Measurements from ENCODE around the gene PTK7.

Gene PTK7

DNA sequence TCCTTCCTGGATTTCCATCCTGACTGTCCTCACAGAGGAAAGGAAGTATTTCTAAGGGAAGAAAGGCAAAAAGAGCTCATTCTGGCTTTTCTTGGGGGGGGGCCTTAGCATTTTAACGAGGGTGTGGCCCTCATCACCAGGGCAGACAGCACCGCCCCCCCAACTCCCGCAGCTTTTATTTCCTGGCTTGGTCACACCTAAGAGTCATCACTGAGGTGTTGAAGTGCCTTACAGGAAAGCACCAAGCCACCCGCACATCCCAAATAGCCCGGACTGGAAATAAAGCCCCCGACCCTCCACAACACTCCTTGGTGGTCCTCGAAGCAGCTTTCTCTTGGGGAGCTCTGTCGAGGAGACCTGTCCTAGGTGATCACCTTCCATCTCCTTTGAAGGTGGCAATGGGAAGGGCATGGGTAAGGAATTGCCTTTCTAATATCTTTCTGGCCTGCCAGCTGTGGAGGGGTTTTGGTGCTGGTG, 1.3 kb downstream of the PTK7 start:
- Histone ChIP-seq H2BK5ac (ENCODE audit: low read depth, low read length, poor library complexity, severe bottlenecking) (no peak overlapping the region), H3K4me3 (ENCODE audit: insufficient read depth in 1 of 2, low read depth in 1 of 2, low read length in 2 of 2) (peak overlapping the region; percentile 89 to 95), H3K9ac (ENCODE audit: low read length) (peak overlapping the region; percentile 91), H2BK15ac (ENCODE audit: low read depth, poor library complexity, severe bottlenecking) (peak overlapping the region; percentile 36), H2AFZ (ENCODE audit: low read depth, low read length) (no peak overlapping the region), H3K79me1 (replicated peaks; ENCODE audit: low read length, poor library complexity, severe bottlenecking) (peaks cover 3% of the 10 kb centered on the region), H3K27ac (ENCODE audit: low read length, poor library complexity, severe bottlenecking) (peak overlapping the region; percentile 85), H3K18ac (ENCODE audit: low read depth in 1 of 2, low read length in 2 of 2) (peak overlapping the region in 1 of 2 experiments; percentile 80), H4K91ac (ENCODE audit: low read length) (no peak overlapping the region), H4K8ac (ENCODE audit: low read length) (peak overlapping the region; percentile 47), H3K9me3 (ENCODE audit: control insufficient read depth, low read length) (no peaks in the 10 kb centered on the region), H2AK5ac (ENCODE audit: low read length, severe bottlenecking) (peak overlapping the region; percentile 65), H2BK120ac (ENCODE audit: low read depth, low read length) (peak overlapping the region; percentile 11), H3K23ac (ENCODE audit: low read length in 2 of 2) (no peak overlapping the region), H3K4ac (ENCODE audit: low read depth in 1 of 2, low read length in 2 of 2) (peak overlapping the region; percentile 1 to 80), H3K14ac (ENCODE audit: low read length in 2 of 2) (peak overlapping the region in 1 of 2 experiments; percentile 91), H3K27me3 (ENCODE audit: control insufficient read depth in 1 of 2, insufficient read depth in 1 of 2, low read length in 2 of 2) (no peaks in the 10 kb centered on the region), H3K36me3 (ENCODE audit: control insufficient read depth in 1 of 2, insufficient read depth in 2 of 2, low read depth in 1 of 2, low read length in 2 of 2) (peaks cover 14 to 18% of the 10 kb centered on the region in 2 experiments), H2BK12ac (ENCODE audit: low read length in 2 of 2) (peak overlapping the region in 1 of 2 experiments; percentile 15), H3K4me2 (ENCODE audit: low read length, poor library complexity, severe bottlenecking) (peak overlapping the region; percentile 86), H3K4me1 (ENCODE audit: control insufficient read depth, insufficient read depth, low read depth, low read length) (peaks cover 33% of the 10 kb centered on the region)
- WGBS = 19% methylated on average over 5 of the region's 8 CpGs
- DNase-seq = no peak

DNA sequence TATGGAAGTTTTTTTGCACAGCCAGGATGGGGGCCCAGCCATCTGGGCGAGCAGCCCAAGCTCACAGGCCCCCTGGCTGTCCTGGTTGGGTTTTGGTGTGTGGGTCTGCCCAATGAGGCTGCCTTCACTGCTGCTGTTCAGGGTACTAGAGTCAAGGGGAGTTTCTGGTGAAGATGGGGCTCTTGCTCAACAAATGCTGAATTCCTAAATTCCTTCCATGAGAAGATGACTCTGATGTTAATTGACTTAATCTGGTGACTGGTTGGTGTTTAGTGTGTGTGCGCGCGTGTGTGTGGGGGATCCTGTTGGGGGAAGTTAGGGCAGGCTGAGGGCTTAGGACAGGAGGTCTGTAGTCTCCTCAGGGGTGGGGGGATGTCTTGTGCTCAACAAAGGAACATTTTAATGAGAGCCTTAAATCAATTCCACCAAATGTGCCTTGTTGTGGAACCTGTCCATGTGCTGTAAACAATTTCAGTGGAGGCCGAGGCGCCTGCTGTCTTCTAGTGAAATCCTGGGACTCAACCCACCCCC, 1.9 kb downstream of the PTK7 start:
- peak overlapping the region; percentile 47 for H4K8ac ChIP-seq (ENCODE audit: low read length)
- peak overlapping the region; percentile 85 for H3K27ac ChIP-seq (ENCODE audit: low read length, poor library complexity, severe bottlenecking)
- DNase-seq = peak; percentile 69
- no peak overlapping the region for H3K9ac ChIP-seq (ENCODE audit: low read length)
- 62% methylated on average over 6 of the region's 6 CpGs for WGBS
- H3K4me3 ChIP-seq (ENCODE audit: insufficient read depth in 1 of 2, low read depth in 1 of 2, low read length in 2 of 2) = peak overlapping the region in 1 of 2 experiments; percentile 89
- H3K79me1 ChIP-seq (replicated peaks; ENCODE audit: low read length, poor library complexity, severe bottlenecking) = peaks cover 1% of the 10 kb centered on the region
- H2BK15ac ChIP-seq (ENCODE audit: low read depth, poor library complexity, severe bottlenecking) = peak overlapping the region; percentile 74
- peak overlapping the region; percentile 65 for H2AK5ac ChIP-seq (ENCODE audit: low read length, severe bottlenecking)
- H4K91ac ChIP-seq (ENCODE audit: low read length) = no peak overlapping the region
- H2BK5ac ChIP-seq (ENCODE audit: low read depth, low read length, poor library complexity, severe bottlenecking) = no peak overlapping the region
- peak overlapping the region in 1 of 2 experiments; percentile 53 for H3K23ac ChIP-seq (ENCODE audit: low read length in 2 of 2)
- H3K18ac ChIP-seq (ENCODE audit: low read depth in 1 of 2, low read length in 2 of 2) = peak overlapping the region; percentile 31 to 37
- H2BK120ac ChIP-seq (ENCODE audit: low read depth, low read length) = no peak overlapping the region
- H3K36me3 ChIP-seq (ENCODE audit: control insufficient read depth in 1 of 2, insufficient read depth in 2 of 2, low read depth in 1 of 2, low read length in 2 of 2) = peaks cover 8 to 14% of the 10 kb centered on the region in 2 experiments
- H2AFZ ChIP-seq (ENCODE audit: low read depth, low read length) = no peak overlapping the region
- H3K9me3 ChIP-seq (ENCODE audit: control insufficient read depth, low read length) = no peaks in the 10 kb centered on the region
- no peak overlapping the region for H3K14ac ChIP-seq (ENCODE audit: low read length in 2 of 2)
- H3K4me1 ChIP-seq (ENCODE audit: control insufficient read depth, insufficient read depth, low read depth, low read length) = peaks cover 35% of the 10 kb centered on the region
- H3K4ac ChIP-seq (ENCODE audit: low read depth in 1 of 2, low read length in 2 of 2) = peak overlapping the region in 1 of 2 experiments; percentile 1
- H3K4me2 ChIP-seq (ENCODE audit: low read length, poor library complexity, severe bottlenecking) = peak overlapping the region; percentile 86
- H3K27me3 ChIP-seq (ENCODE audit: control insufficient read depth in 1 of 2, insufficient read depth in 1 of 2, low read length in 2 of 2) = no peaks in the 10 kb centered on the region
- peak overlapping the region in 1 of 2 experiments; percentile 21 for H2BK12ac ChIP-seq (ENCODE audit: low read length in 2 of 2)

DNA sequence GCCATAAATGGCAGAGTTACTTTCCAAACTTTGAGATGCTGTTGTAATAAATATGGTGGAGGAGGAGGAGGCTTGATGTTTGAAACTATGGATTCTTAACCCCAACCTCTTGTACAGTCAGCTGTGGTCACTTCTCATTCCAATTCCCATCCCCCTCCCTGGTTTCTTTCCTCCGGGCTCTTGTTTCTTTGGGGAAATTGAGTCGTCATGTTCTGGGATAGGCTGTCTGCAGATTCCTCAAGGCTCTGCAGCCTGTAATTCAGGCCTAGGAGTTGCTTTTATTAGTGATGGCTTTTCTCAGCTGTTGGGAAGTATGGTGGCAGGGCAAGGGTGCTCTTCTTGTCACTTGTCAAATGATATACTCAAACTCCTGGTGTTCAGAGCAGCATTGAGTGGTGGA, 2.6 kb downstream of the PTK7 start:
- H4K8ac ChIP-seq (ENCODE audit: low read length) = no peak overlapping the region
- no peaks in the 10 kb centered on the region for H3K27me3 ChIP-seq (ENCODE audit: control insufficient read depth in 1 of 2, insufficient read depth in 1 of 2, low read length in 2 of 2)
- no peak overlapping the region for H2BK5ac ChIP-seq (ENCODE audit: low read depth, low read length, poor library complexity, severe bottlenecking)
- H3K4me2 ChIP-seq (ENCODE audit: low read length, poor library complexity, severe bottlenecking) = peak overlapping the region; percentile 1
- peak overlapping the region; percentile 31 for H2AK5ac ChIP-seq (ENCODE audit: low read length, severe bottlenecking)
- no peak overlapping the region for H3K23ac ChIP-seq (ENCODE audit: low read length in 2 of 2)
- peaks cover 39% of the 10 kb centered on the region for H3K4me1 ChIP-seq (ENCODE audit: control insufficient read depth, insufficient read depth, low read depth, low read length)
- no peak overlapping the region for H3K18ac ChIP-seq (ENCODE audit: low read depth in 1 of 2, low read length in 2 of 2)
- no peak overlapping the region for H4K91ac ChIP-seq (ENCODE audit: low read length)
- DNase-seq = peak; percentile 56
- H3K36me3 ChIP-seq (ENCODE audit: control insufficient read depth in 1 of 2, insufficient read depth in 2 of 2, low read depth in 1 of 2, low read length in 2 of 2) = peaks cover 6 to 8% of the 10 kb centered on the region in 2 experiments
- H2AFZ ChIP-seq (ENCODE audit: low read depth, low read length) = no peak overlapping the region
- 93% methylated on average over 2 of the region's 2 CpGs for WGBS
- no peak overlapping the region for H2BK15ac ChIP-seq (ENCODE audit: low read depth, poor library complexity, severe bottlenecking)
- no peak overlapping the region for H2BK12ac ChIP-seq (ENCODE audit: low read length in 2 of 2)
- no peak overlapping the region for H3K4ac ChIP-seq (ENCODE audit: low read depth in 1 of 2, low read length in 2 of 2)
- H2BK120ac ChIP-seq (ENCODE audit: low read depth, low read length) = no peak overlapping the region
- H3K14ac ChIP-seq (ENCODE audit: low read length in 2 of 2) = no peak overlapping the region
- H3K4me3 ChIP-seq (ENCODE audit: insufficient read depth in 1 of 2, low read depth in 1 of 2, low read length in 2 of 2) = no peak overlapping the region
- peaks cover 1% of the 10 kb centered on the region for H3K79me1 ChIP-seq (replicated peaks; ENCODE audit: low read length, poor library complexity, severe bottlenecking)
- H3K9me3 ChIP-seq (ENCODE audit: control insufficient read depth, low read length) = no peaks in the 10 kb centered on the region
- no peak overlapping the region for H3K9ac ChIP-seq (ENCODE audit: low read length)
- H3K27ac ChIP-seq (ENCODE audit: low read length, poor library complexity, severe bottlenecking) = peak overlapping the region; percentile 28

DNA sequence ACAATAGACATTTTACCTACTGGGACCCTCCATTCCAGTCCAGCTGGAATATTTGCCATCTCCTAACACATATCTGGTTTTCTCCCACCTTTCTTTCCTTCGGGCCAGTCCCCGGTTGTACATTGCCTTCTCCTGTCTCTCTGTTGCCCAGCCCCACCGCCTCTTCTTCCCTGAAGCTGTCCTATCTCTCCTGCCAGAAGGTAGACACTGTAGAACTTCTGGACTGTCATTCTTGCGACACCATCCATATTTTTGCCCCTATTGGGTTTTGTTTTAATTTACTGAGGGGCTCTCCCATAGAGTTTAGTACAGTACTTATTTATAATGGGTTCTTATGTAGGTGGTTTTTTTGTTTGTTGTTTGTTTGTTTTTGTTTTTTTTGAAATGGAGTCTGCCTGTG, 4.9 kb downstream of the PTK7 start:
- H3K18ac ChIP-seq (ENCODE audit: low read depth in 1 of 2, low read length in 2 of 2) = no peak overlapping the region
- 100% methylated on average over 3 of the region's 4 CpGs for WGBS

More for the DNA sequence above, 4.9 kb downstream of the PTK7 start:
- Histone ChIP-seq H4K8ac (ENCODE audit: low read length) (no peak overlapping the region), H3K27me3 (ENCODE audit: control insufficient read depth in 1 of 2, insufficient read depth in 1 of 2, low read length in 2 of 2) (no peaks in the 10 kb centered on the region), H3K4me2 (ENCODE audit: low read length, poor library complexity, severe bottlenecking) (no peak overlapping the region), H2BK5ac (ENCODE audit: low read depth, low read length, poor library complexity, severe bottlenecking) (no peak overlapping the region), H3K79me1 (replicated peaks; ENCODE audit: low read length, poor library complexity, severe bottlenecking) (no peaks in the 10 kb centered on the region), H3K36me3 (ENCODE audit: control insufficient read depth in 1 of 2, insufficient read depth in 2 of 2, low read depth in 1 of 2, low read length in 2 of 2) (no peaks in the 10 kb centered on the region), H2BK15ac (ENCODE audit: low read depth, poor library complexity, severe bottlenecking) (no peak overlapping the region), H4K91ac (ENCODE audit: low read length) (no peak overlapping the region), H3K27ac (ENCODE audit: low read length, poor library complexity, severe bottlenecking) (no peak overlapping the region), H3K4me3 (ENCODE audit: insufficient read depth in 1 of 2, low read depth in 1 of 2, low read length in 2 of 2) (no peak overlapping the region), H3K23ac (ENCODE audit: low read length in 2 of 2) (no peak overlapping the region), H2BK12ac (ENCODE audit: low read length in 2 of 2) (no peak overlapping the region), H3K4ac (ENCODE audit: low read depth in 1 of 2, low read length in 2 of 2) (no peak overlapping the region), H3K9me3 (ENCODE audit: control insufficient read depth, low read length) (no peaks in the 10 kb centered on the region), H3K4me1 (ENCODE audit: control insufficient read depth, insufficient read depth, low read depth, low read length) (peaks cover 24% of the 10 kb centered on the region), H2AFZ (ENCODE audit: low read depth, low read length) (no peak overlapping the region), H2BK120ac (ENCODE audit: low read depth, low read length) (no peak overlapping the region), H2AK5ac (ENCODE audit: low read length, severe bottlenecking) (peak overlapping the region; percentile 23), H3K9ac (ENCODE audit: low read length) (no peak overlapping the region), H3K14ac (ENCODE audit: low read length in 2 of 2) (no peak overlapping the region)
- no peak for DNase-seq

Data from mesenchymal stem cell (in vitro differentiated cells and primary cell).